ENCODE measurements around the gene TSPAN8.
A peak's percentile ranks its signal among the peaks of the same experiment; 100 is the strongest.
"Not testable (repeated sequence)": the region's sequence is repeated elsewhere in the genome, so short reads cannot be mapped to it uniquely, and the experiment has no call there.

TSPAN8 gene

DNA sequence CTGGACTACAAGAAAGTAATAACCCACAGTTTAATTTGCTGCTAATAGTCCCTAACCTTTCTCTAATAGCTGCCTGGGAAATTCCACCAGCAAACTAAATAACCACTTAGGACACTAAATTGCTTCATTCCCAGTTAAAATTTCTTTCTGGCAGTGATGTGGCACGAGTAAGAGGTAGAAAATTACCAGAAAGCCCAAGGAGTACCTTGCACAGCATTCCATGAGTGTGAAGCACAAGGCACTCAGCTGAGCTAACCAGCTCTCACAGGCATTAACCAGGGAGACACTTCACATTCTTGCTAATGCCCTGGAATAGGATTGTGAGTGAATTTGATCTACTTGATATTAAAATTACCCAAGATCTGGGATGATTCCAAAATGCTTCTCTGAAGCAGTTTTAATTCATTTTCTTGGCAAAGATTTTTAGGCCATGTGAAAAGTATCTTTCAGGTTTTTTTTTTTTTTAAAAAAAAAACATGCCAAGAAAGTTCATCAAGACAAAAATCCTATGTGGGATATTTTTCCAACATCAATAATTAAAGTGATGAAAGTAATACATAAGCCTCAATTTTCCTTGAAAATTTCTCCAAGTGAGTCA, 29.5 kb downstream of the TSPAN8 start:
- DNase-seq (ENCODE audit: low read depth, low spot score) = no peak

DNA sequence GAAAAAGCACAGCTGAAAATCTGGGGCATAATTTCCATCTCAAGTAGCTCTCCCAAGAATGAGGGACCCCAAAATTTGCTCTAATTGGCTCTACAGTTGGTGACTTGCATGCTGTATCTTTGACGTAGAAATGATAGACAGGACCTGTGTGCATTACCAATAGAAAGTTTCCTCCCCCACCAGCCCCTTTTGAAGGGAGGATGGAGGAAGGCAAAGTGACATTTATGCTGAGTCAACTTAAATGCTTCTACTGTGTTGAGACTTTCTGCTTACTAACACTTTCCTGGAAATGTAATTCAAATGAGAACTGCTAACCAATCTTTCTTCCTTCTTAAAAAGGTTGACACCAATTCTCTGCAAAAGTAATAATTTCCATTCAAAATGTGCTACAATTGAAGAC, 31.9 kb downstream of the TSPAN8 start:
- DNase-seq (ENCODE audit: low read depth, low spot score) = no peak

DNA sequence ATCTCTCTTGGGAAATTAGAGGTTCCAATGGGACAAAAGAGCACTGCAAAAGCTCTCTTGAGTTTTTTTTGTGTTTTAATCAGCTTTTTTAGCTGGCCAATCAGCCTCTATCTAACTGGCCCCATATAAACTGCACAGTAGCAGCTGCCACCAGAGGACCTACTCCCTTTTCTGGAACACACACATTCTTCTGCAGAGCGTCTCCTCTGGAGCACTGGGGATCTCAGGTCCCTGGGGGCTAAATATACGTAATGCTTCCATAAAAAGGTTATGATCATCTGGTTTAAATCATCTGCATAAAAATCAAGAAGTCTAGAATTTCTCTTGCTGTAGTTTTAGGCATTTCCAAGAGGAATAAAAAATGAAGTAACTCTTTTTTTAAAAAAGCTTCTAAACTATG, 32.3 kb downstream of the TSPAN8 start:
- DNase-seq (ENCODE audit: low read depth, low spot score) = no peak

DNA sequence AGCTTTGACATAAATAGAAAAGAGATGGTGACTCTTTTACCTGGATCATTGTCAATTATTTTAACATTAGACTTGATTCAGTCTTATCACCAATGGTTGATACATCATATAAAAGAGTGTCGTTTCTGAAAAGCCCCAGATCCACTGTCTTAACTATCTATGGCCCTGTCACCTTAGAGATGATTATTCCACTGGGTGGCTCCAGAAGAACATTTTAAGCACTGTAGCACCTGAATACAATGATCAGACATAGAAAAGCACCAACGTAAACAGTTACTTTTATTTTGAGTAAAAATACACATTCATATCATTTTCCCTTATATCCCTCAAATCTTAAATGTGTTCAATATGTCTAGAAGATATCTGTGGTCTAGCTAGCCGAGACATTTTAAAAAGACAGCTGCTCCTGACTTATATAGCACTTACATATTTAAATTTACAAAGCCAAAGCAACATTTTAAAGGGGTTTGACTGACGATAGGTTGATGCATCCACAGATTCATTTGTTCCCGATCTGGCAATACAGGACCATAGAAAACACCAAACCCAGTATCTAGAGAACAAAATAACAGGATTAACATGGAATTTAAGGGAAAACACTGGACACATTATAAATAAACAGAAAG, 32.9 kb downstream of the TSPAN8 start:
- no peak for DNase-seq (ENCODE audit: low read depth, low spot score)

DNA sequence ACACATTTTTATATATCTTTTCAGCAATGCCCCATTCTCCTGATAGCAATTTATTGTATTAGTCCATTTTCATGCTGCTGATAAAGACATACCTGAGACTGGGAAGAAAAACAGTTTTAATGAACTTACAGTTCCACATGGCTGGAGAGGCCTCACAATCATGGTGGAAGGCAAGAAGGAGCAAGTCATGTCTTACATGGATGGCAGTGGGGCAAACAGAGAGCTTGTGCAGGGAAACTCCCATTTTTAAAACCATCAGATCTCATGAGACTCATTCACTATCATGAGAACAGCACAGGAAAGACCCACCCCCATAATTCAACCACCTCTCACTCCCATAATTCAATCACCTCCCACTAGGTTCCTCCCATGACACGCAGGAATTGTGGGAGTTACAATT, 44.7 kb downstream of the TSPAN8 start:
- DNase-seq (ENCODE audit: low read depth, low spot score) = not testable (repeated sequence)

DNA sequence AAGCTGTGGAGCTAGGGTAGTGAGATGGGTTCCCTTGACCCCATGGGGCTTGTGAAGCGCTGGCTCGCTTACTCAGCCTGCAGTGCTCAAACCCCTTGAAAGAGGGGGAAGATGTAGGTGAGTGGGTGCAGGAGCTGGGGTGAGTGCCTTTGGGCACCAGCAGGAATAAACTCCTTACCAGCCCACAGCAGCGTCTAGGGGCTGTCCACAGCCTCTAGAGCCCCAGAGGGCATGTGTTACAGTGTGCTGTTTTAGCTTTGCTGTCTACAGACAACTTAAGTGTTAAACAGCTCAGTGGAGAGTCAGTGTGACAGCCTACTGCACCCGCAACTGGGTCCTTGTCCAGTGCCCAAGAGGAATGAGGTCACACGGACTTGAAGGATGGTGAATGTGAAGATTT, 48.0 kb downstream of the TSPAN8 start:
- no peak for DNase-seq (ENCODE audit: low read depth, low spot score)

DNA sequence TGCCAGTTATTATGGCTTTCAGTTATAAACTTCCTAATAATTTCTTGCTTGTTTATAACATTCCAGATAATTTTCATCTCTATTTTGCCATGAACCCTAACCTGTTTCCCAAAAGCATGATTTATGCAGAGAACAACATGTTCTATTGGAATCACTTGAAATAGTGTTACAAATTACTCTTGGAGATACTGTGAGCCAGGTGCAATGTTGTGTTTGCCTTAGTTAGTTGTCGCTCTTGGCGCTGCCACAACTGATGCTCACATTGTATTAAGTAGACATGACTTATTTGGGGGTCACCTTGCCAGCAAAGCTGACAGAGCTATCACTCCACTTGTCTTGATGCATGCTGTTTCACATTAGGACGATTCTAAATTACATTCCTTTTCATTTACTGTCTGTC, 49.4 kb downstream of the TSPAN8 start:
- DNase-seq (ENCODE audit: low read depth, low spot score) = no peak

DNA sequence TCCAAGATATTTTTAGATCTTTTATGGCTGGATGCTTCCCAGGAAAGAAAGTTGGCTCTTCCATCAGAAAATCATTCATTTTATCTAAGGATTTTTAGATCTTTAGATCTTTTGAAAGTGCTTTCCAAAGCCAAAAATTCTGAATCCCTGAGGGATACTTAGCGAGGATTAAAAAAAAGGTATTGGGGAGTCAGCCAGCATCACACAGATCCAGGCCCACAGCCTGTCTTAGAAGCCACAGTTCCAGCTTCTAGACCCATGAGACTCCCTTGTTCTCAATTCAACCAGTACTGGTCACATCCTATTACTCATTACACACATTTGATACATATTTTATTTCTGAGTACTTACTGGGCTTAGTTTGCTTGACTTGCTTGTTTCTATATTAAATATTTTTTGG, 49.9 kb downstream of the TSPAN8 start:
- no peak for DNase-seq (ENCODE audit: low read depth, low spot score)

DNA sequence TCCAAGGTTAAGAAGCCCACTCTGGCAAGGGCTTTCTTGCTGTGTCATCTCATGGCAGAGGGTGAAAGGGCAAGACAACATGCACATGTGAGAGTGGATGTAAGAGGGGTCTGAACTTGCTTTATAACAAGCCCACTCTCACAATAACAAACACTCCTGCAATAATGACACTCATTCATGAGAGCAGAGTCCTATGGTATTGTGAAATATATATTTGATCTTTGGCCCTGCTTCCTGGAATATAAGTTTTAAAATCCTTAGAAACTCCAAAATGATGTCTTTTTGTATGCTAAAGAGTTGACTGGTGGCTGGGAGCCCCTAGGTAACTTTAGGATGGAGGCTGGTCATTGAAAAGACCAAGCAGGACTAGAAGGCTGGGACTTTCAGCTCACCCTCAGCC, 51.8 kb downstream of the TSPAN8 start:
- DNase-seq (ENCODE audit: low read depth, low spot score) = no peak

DNA sequence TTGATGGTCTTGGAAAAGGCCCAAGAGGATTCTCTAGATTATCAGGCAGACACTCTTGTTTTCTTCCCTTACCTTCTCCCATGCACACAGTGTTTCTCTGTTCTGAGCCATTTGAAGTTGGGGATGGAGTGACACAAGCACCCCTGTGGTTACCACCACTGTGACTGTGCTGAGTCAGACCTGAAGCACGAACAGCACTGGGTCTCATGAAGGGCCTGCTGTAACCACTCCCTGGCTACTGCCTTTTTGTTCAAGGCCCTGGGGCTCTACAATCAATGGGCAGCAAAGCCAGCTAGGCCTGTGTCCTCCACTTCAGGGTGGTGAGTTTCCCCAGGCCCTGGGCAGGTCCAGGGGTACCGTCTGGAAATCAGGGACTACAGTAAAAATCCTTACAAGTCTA, 65.5 kb downstream of the TSPAN8 start:
- DNase-seq (ENCODE audit: low read depth, low spot score) = peak; percentile 12

DNA sequence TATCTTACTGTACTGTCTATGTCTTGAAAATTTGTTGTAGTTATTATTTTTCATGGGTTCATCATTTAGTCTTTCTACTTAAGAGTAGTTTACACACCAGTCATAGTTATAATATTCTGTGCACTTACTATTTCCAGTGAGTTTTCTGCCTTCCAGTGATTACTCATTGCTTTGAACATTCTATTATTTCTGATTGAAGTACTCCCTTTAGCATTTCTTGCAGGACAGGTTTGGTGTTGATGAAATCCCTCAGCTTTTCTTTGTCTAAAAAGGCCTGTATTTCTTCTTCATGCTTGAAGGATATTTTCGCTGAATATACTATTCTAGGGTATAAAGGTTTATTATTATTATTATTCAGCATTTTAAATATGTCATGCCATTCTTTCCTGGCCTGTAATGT, 66.8 kb downstream of the TSPAN8 start:
- no peak for DNase-seq (ENCODE audit: low read depth, low spot score)

DNA sequence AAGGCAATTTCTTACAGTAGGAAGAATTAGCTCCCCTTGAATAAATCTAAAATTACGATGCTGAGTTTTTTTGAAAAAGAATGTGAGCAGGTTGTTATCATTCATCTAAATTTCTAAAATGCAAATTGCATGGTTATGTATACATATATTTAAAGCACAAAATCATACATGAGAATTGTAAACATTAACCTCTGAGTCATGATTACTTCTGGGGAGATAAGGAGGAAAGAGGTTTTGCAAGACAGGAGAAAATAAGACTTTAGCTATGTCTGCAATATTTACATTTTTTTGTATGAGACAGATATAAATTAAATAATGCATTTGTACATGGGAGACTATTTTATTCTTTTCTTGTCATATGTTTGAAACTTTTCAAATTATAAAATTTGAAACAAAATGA, 72.2 kb downstream of the TSPAN8 start:
- no peak for DNase-seq (ENCODE audit: low read depth, low spot score)

DNA sequence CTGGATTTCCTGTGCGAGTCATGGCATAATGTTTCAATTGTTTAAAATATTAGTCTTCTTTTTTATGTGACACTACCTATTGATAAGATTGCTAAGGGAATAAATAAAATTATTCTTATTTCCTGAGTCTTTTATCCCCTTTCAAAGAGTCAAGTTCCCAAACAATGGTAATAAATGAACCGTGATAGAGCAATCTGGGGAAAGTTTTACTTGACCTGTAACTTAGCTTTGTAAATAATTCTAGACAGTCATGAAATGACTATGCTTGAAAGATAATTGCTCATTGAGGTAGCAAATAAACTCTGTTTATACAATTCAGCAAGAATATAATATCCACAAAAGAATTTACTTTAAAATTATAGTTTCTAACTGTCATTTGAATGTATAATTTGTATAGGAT, 82.1 kb downstream of the TSPAN8 start:
- DNase-seq (ENCODE audit: low read depth, low spot score) = no peak

Data from ELF-1 (cell line).